HG02852 (cell line): ENCODE measurements around the gene CADM1.

Experiments used
- ATAC-seq: cut with Tn5 transposase; IDR thresholded peaks from one replicate; pipeline ENCODE4 v1.9.1; 2021; ENCODE audit warnings: mild to moderate bottlenecking, moderate library complexity; ENCODE audit not compliant: unreplicated experiment

CADM1 gene

GRCh38 chr11:115363426-115363825 is 140.8 kb downstream of the CADM1 start:
- no peak for ATAC-seq

DNA sequence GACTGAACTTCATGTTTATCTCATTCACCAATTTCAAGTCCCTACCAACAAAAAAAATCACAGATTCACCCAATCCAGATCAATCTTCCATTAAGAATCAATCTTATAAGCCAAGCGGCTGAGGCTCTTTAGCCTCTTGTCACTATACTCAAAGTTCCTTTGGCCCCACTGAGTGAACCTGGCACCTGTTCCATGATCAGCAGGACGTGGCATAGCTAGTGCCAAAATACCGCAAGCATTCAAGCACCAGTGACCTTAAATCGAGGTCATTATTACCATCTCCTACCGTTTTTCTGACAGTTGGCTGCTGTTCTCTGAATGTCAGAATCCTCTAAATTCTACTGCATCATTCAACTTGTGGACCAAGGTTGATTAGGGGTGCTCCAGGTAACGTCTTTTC is 141.2 kb downstream of the CADM1 start:
- ATAC-seq = no peak

DNA sequence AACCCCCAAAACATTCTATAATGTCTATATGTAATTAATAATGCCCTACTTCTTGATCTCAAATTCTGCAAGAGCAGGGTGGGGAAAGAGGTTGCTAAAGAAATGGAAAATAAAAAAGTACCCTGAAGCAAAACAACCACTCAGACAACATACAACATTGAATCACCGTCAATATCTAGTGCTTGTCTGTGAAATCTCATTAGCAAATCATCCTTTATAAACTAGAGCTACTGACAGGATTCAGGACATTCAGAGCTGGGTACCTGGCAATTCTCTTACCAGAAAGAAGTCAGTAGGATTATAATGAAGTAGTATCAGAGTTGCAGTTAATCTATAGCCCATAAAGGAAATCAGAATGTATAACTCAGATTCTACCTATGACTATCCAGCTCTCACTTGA is 143.2 kb downstream of the CADM1 start:
- no peak for ATAC-seq

DNA sequence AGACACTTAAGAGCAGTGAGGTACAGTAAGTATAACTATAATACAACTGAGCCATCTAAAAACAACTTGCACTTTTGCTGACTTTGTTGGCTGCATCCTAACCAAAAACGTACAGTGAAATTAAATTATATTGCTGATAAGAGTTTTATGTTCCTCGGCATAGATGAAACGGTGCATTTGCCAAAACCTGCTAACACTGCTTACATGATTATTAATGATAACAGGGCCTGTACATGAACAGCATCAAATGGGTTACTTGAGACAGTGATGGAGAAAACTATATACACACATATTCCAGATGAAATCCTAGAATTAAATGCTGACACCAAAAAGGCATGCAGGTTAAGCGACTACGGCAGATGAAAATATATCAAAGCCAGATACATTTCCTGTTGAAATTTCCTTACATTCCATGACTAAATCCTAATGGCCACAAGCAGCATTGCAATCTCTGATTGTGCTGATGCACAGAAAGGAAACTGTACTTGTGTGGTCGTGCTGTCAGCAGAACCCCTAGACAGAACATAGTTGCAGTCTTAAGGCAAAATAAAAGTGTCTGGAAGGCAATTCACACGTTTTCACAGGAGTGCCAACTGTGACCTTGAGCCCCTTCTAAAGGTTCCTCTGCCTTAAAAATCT is 143.9 kb downstream of the CADM1 start:
- no peak for ATAC-seq

GRCh38 chr11:115357066-115357465 is 147.1 kb downstream of the CADM1 start:
- no peak for ATAC-seq

DNA sequence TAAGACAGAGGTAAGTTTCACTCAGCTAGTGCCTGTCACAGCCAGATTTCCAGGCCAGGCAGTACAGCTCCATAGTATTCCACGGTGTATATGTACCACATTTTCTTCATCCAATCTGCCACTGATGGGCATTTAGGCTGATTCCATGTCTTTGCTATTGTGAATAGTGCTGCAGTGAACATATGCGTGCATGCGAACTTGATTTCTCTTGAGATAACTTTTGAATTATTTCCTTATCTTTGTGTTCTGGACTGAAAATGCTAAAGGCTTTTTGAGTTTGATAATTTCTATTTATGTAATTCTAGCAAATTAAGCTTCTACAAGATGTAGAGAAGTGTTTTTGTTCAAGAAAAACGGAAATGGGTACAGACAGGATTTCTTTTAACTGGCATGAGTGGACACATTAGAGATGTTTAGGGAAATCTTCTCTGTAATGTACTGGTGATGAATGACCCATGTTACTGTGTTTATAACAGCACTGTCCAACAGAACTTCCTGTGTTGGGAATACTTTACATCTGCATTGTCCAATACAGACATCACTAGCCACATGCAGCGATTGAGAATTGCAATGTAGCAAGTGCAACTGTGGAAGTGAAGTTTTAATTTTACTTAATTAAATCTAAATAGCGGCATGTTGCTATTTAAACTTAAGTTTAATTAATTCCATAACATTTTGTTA is 151.3 kb downstream of the CADM1 start:
- ATAC-seq = no peak

DNA sequence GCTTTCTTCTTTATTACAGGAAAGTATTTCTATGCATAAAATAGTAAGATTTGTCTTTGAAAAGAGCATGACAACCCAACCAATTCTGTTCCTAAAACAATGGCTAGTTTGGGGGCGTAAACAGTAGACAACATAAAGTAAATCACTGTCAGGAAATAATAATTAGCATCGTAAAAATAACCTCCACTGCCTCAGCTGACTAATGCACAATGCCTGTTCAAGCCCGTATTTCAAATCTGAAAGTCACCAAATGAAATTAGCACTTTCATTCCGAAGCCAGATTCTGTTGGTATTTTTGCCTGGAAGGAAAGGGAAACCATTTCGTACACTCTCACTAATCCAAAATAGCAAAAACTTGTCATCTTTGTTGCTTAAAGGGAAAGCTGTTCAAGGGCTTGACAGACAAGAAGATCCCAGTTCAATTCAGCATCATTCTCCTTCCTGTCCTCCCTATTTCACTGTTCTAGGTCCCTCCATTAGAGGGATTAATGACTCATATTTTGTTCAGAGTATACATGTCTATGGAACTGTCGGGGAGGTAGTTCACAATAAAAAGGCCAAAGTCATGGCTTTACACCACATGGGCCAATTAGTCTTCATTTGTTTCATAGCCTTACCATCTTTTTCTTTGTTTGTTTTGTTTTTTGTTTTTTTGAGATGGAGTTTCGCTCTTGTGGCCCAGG is 154.7 kb downstream of the CADM1 start:
- no peak for ATAC-seq

DNA sequence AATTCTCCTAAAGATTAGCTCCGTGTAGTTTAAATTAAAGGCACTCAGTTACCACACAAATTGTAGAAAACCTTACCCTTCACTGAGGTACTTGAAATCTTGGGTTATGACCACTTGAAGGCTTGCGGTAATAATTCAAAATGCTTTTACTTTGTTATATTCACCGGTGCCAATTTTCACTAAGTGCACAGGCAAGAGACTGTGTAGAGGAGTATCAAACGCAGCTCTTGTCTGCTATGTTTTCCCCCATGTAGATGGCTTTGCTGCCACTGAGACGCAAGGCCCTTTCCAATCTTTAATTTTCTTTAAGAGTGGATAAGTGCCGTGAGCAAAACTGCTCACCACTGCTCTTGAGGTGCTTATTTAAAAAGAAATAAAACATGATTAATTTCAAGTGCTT is 155.8 kb downstream of the CADM1 start:
- no peak for ATAC-seq

DNA sequence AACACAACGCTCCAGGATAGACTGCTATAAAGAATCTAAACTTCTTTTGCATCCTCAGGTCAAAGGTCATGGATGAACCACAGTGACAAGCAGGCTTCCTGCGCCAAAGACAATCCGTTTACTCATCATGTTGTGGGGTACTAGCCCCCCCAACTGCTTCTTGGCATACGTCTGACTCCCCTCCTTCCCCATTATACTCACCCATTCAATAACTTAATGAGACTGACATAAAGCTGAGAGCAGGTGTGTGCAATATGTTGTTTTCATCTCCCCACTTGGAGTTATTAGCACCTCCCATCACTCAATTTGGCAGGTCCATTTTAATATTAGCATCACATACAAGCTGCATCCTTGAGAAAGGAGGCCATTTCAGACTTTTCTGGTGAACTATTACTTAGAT is 157.1 kb downstream of the CADM1 start:
- no peak for ATAC-seq

DNA sequence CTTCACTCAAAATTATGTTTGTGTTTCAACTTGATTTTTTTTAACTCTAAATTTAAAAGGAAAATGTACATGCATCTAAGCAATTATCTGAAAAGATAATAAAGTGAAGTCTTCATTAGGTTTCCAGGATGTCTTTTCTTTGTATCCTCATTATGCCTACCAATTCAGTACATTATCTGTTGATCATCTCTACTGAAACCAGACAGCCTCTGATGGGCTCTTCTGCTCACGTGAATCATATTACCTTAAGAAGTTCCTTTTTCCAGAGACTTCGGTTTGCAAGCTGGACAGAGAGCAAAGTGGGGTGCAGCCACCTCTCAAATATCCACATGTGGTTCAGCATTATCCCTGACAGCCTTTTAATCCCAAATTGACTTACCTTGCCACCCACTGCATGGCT is 158.4 kb downstream of the CADM1 start:
- ATAC-seq = no peak

GRCh38 chr11:115345361-115345760 is 158.9 kb downstream of the CADM1 start:
- no peak for ATAC-seq

GRCh38 chr11:115344846-115345245 is 159.4 kb downstream of the CADM1 start:
- no peak for ATAC-seq

DNA sequence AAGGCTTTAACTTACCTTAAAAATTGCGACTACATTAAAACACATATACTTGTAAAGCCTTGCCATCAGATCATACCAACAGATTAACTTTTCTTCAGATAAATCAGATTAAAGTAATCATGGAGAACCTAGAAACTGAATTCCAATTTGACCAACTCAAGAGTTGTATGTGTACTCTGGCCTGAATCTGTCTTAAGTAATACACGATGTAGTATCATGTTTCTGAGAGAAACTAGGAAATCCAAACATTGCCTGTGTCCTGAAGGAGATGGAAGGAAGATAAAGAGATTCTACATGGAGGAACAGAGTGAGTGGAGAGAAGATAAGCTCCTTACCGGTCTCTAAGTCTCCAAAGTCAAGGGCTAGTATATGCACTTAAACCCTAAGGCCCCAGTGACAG is 162.1 kb downstream of the CADM1 start:
- no peak for ATAC-seq

GRCh38 chr11:115340874-115341273 is 163.3 kb downstream of the CADM1 start:
- ATAC-seq = no peak

DNA sequence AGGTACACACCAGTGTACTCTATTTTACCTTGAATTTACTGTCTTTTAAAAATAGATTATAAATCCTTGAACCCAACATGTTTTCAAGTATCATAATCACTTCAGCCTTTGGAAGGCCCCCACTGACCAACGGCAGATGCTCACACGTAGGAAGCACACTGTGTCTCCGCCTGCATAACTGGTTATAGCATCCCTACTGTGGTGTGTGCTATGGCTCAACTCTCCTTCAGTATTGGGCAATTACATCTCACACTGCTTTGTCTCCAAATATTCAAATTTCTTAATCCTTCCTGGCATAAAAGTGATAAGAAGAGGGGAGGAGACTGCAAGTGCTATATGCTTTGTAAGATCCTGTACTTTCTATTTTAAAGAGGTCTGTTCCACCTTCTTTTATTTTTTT is 165.7 kb downstream of the CADM1 start:
- no peak for ATAC-seq

- ATAC-seq = no peak
Observed at GRCh38 chr11:115334932-115335788, 169.1 kb downstream of the CADM1 start.

DNA sequence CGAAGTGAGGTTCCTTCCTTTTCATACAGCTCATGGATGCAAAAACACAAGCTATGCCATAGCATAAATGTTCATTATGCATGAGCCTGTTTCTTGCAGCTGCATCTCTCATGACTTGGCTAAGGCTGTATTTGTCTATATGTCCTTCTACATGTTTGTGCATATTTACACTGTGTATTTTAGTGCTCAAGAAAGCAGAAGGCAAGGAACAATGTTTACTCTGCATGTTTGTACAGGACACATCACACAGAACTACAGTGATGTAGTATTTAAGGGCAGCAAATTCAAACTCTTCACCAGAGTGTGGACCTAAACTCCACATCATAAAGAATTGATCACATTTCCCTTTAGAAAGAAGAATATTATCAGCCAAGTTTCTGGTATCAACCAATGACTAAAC is 170.3 kb downstream of the CADM1 start:
- no peak for ATAC-seq

GRCh38 chr11:115333121-115333520 is 171.1 kb downstream of the CADM1 start:
- no peak for ATAC-seq

DNA sequence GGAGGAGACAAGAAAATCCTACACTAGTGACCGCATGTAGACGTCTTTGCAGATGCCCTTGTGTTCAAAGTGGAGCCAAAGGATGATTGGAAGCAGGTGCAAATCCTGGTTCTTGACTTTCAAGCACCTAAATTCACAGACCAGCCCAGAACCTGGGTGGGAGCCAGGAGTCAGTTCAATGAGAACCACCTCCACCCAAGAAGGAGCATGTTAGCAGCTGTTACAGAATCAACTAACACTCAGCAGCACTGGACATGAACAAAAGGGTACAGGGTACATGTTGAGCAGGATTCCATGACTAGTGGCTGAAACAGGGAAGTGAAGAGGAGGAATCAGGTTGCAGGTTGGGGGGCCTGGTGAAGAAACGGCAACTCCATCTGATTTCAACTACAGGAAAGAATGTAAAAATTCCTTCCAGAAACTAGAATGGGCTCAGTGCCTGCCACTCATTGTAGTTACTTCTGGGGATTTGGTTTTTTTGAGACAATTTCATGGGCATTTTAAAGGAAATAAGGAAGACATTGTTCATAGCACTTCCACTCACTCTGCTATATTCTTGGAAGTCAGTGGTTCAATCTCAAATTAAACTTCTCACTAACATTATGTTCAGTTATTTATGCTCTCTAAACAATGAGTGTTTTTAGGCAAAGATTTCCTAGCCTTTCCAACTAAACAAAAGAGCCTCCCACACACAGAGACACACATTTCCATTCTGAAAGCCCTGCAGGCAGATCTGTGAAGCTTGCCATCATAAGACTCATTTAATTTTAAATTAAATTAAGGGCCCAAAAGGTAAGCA is 173.3 kb downstream of the CADM1 start:
- no peak for ATAC-seq

DNA sequence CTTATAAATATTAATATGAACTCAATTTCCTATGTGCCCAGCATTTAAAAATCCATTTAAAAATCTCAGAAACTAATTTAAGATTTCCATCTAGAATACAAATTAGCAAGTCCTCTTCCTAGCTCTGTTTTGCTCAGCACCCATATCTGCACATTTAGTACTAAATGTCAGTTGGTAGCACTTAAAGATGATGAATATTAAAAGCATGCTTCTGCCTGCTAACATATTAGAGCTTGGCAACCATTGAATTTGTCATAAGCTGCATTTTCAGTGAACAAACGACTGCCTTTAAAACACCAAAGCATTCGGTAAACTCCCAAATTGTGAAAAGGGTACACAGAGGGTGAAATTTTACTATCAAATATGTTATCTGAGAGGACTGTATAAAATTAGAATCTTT is 177.7 kb downstream of the CADM1 start:
- ATAC-seq = no peak

- ATAC-seq = no peak
Observed at GRCh38 chr11:115325523-115325922, 178.7 kb downstream of the CADM1 start.
